ENCODE measurements around the gene CSRP3. TPM values are rescaled to one million over a fixed set of nuclear protein-coding genes. Genes with fewer than 3 reads are reported as not detected.

CSRP3 gene
- total RNA-seq, 2 experiments from 2014 or later, result not detected

- H3K27ac ChIP-seq (ENCODE audit: low read depth in 1 of 2, low read length in 2 of 2), result no peak overlapping the region
- ChIA-PET POLR2A (no interaction called here), CTCF (interaction anchor here (0.8 kb wide), 1 partner anchor 14 kb away, joined by 4 read pairs; no protein-coding TSS in a partner anchor)
- Mint-ChIP-seq H3K4me1 (ENCODE audit: low read depth) (peaks cover 15% of the 10 kb centered on the region), H3K27me3 (peaks cover 86% of the 10 kb centered on the region), H3K4me3 (no peak overlapping the region), H3K36me3 (ENCODE audit: low read depth) (peaks cover 6% of the 10 kb centered on the region), H3K9me3 (peaks cover 2% of the 10 kb centered on the region), H3K27ac (no peak overlapping the region)
- no peaks in the 10 kb centered on the region for H3K36me3 ChIP-seq (ENCODE audit: insufficient read depth, low read length)
- ATAC-seq (ENCODE audit: poor library complexity) (no peak), DNase-seq (no peak)
- no peak overlapping the region for H3K4me3 ChIP-seq (ENCODE audit: low read length)
- intact Hi-C loops (cut with DNase I, micrococcal nuclease), result no loop called here
- H3K4me1 ChIP-seq (ENCODE audit: insufficient read depth, low read length), result peaks cover 21% of the 10 kb centered on the region
- no peak for TF ChIP-seq CTCF (IDR thresholded peaks at IDR 0.05)
- peaks cover 0 to 11% of the 10 kb centered on the region in 2 experiments for H3K9me3 ChIP-seq (ENCODE audit: control insufficient read depth in 1 of 2, insufficient read depth in 1 of 2, low read length in 2 of 2)
- peaks cover 36 to 50% of the 10 kb centered on the region in 2 experiments for H3K27me3 ChIP-seq (ENCODE audit: control insufficient read depth in 1 of 2, insufficient read depth in 2 of 2, low read length in 2 of 2)
These were observed 43.6 kb upstream of the CSRP3 start for GRCh38 chr11:19245351-19245750.

GRCh38 chr11:19244621-19245020 is 42.8 kb upstream of the CSRP3 start:
- ATAC-seq (ENCODE audit: poor library complexity) (no peak), DNase-seq (no peak)
- CTCF ChIA-PET, result interaction anchor here (0.8 kb wide), 1 partner anchor 15 kb away, joined by 4 read pairs; no protein-coding TSS in a partner anchor
- intact Hi-C loops (cut with DNase I, micrococcal nuclease), result loop anchor here in 1 of 2 experiments (5.0 kb wide), 1 partner anchor 468 kb away; the partner anchor contains the start of gene NAV2
- Histone ChIP-seq H3K27me3 (ENCODE audit: control insufficient read depth in 1 of 2, insufficient read depth in 2 of 2, low read length in 2 of 2) (peaks cover 40 to 55% of the 10 kb centered on the region in 2 experiments), H3K4me1 (ENCODE audit: insufficient read depth, low read length) (peaks cover 24% of the 10 kb centered on the region), H3K36me3 (ENCODE audit: insufficient read depth, low read length) (no peaks in the 10 kb centered on the region), H3K9me3 (ENCODE audit: control insufficient read depth in 1 of 2, insufficient read depth in 1 of 2, low read length in 2 of 2) (peaks cover 0 to 11% of the 10 kb centered on the region in 2 experiments), H3K27ac (ENCODE audit: low read depth in 1 of 2, low read length in 2 of 2) (no peak overlapping the region), H3K4me3 (ENCODE audit: low read length) (no peak overlapping the region)
- Mint-ChIP-seq H3K4me3 (peak overlapping the region; percentile 13), H3K27me3 (peaks cover 83% of the 10 kb centered on the region), H3K9me3 (peaks cover 2% of the 10 kb centered on the region), H3K27ac (no peak overlapping the region), H3K36me3 (ENCODE audit: low read depth) (peaks cover 6% of the 10 kb centered on the region), H3K4me1 (ENCODE audit: low read depth) (peaks cover 19% of the 10 kb centered on the region)
- TF ChIP-seq CTCF (IDR thresholded peaks at IDR 0.05), result no peak
- POLR2A ChIA-PET, result no interaction called here

GRCh38 chr11:19244084-19244483 is 42.3 kb upstream of the CSRP3 start:
- ChIA-PET CTCF (no interaction called here), POLR2A (no interaction called here)
- no peaks in the 10 kb centered on the region for H3K36me3 ChIP-seq (ENCODE audit: insufficient read depth, low read length)
- intact Hi-C loops (cut with DNase I, micrococcal nuclease), result loop anchor here in 1 of 2 experiments (5.0 kb wide), 1 partner anchor 468 kb away; the partner anchor contains the start of gene NAV2
- peaks cover 6% of the 10 kb centered on the region for H3K36me3 Mint-ChIP-seq (ENCODE audit: low read depth)
- H3K27me3 ChIP-seq (ENCODE audit: control insufficient read depth in 1 of 2, insufficient read depth in 2 of 2, low read length in 2 of 2), result peaks cover 40 to 55% of the 10 kb centered on the region in 2 experiments
- peaks cover 24% of the 10 kb centered on the region for H3K4me1 ChIP-seq (ENCODE audit: insufficient read depth, low read length)
- H3K9me3 ChIP-seq (ENCODE audit: control insufficient read depth in 1 of 2, insufficient read depth in 1 of 2, low read length in 2 of 2), result peaks cover 0 to 11% of the 10 kb centered on the region in 2 experiments
- no peak overlapping the region for H3K4me3 ChIP-seq (ENCODE audit: low read length)
- TF ChIP-seq CTCF (IDR thresholded peaks at IDR 0.05), result no peak
- no peak overlapping the region for H3K4me3 Mint-ChIP-seq
- ATAC-seq (ENCODE audit: poor library complexity), result no peak
- no peaks in the 10 kb centered on the region for H3K9me3 Mint-ChIP-seq
- no peak for DNase-seq
- peaks cover 22% of the 10 kb centered on the region for H3K4me1 Mint-ChIP-seq (ENCODE audit: low read depth)
- H3K27ac Mint-ChIP-seq, result no peak overlapping the region
- no peak overlapping the region for H3K27ac ChIP-seq (ENCODE audit: low read depth in 1 of 2, low read length in 2 of 2)
- H3K27me3 Mint-ChIP-seq, result peaks cover 82% of the 10 kb centered on the region
